Neural crest cell (in vitro differentiated cells): ENCODE results near the gene ARHGAP30. TPM values are rescaled to one million over a fixed set of nuclear protein-coding genes. Genes with fewer than 3 reads are reported as not detected.

Source experiments
- DNase-seq: peaks from one replicate; pipeline ENCODE4 v3.0.0; 2021; ENCODE audit warnings: low read depth, mixed read lengths, low spot score
- H3K27ac Mint-ChIP-seq: one replicate; pipeline ENCODE4 v1.8.0; 2021; ENCODE audit warnings: mild to moderate bottlenecking, mixed read lengths; ENCODE audit not compliant: unreplicated experiment
- H3K27me3 Mint-ChIP-seq: 2 replicates; pipeline ENCODE4 v1.8.0; 2021; ENCODE audit warnings: low read depth, mild to moderate bottlenecking, mixed read lengths
- H3K36me3 Mint-ChIP-seq: 2 replicates; pipeline ENCODE4 v1.8.0; 2021; ENCODE audit warnings: low read depth, mild to moderate bottlenecking, mixed read lengths
- H3K4me1 Mint-ChIP-seq: 2 replicates; pipeline ENCODE4 v1.8.0; 2021; ENCODE audit warnings: mixed read lengths
- H3K4me3 Mint-ChIP-seq: one replicate; pipeline ENCODE4 v1.8.0; 2021; ENCODE audit warnings: mild to moderate bottlenecking, mixed read lengths
- H3K9me3 Mint-ChIP-seq: 2 replicates; pipeline ENCODE4 v1.8.0; 2021; ENCODE audit warnings: mixed read lengths
- CTCF ChIP-seq: fragments of 200-600 bp; sonication (generic); conservative IDR thresholded peaks from 2 replicates; pipeline ENCODE4 v1.5.0; 2021; ENCODE audit warnings: antibody characterized with exemption, mild to moderate bottlenecking
- total RNA-seq: library from RNA; stranded (reverse); gene quantifications from 2 replicates; pipeline ENCODE4 v1.2.1, GENCODE V29; 2021

The ARHGAP30 gene
- total RNA-seq, 1 donor from 2014 or later = not detected

GRCh38 chr1:161113915-161114314 lies 44.2 kb upstream of the ARHGAP30 start:
- H3K27me3 Mint-ChIP-seq = no peaks in the 10 kb centered on the region
- no peak overlapping the region for H3K27ac Mint-ChIP-seq
- H3K9me3 Mint-ChIP-seq = no peaks in the 10 kb centered on the region
- TF ChIP-seq CTCF = no peak
- H3K4me3 Mint-ChIP-seq = peak overlapping the region; percentile 29
- DNase-seq = no peak
- no peaks in the 10 kb centered on the region for H3K36me3 Mint-ChIP-seq
- H3K4me1 Mint-ChIP-seq = peaks cover 26% of the 10 kb centered on the region

GRCh38 chr1:161111527-161111926 lies 41.8 kb upstream of the ARHGAP30 start:
- H3K27ac Mint-ChIP-seq = no peak overlapping the region
- no peaks in the 10 kb centered on the region for H3K9me3 Mint-ChIP-seq
- no peak for DNase-seq
- no peaks in the 10 kb centered on the region for H3K27me3 Mint-ChIP-seq
- no peak overlapping the region for H3K4me3 Mint-ChIP-seq
- H3K4me1 Mint-ChIP-seq = peaks cover 10% of the 10 kb centered on the region
- H3K36me3 Mint-ChIP-seq = no peaks in the 10 kb centered on the region
- TF ChIP-seq CTCF = no peak

- H3K4me3 Mint-ChIP-seq = no peak overlapping the region
- no peaks in the 10 kb centered on the region for H3K9me3 Mint-ChIP-seq
- no peak for DNase-seq
- no peak overlapping the region for H3K27ac Mint-ChIP-seq
- TF ChIP-seq CTCF = no peak
- no peaks in the 10 kb centered on the region for H3K27me3 Mint-ChIP-seq
- no peaks in the 10 kb centered on the region for H3K36me3 Mint-ChIP-seq
- peaks cover 6% of the 10 kb centered on the region for H3K4me1 Mint-ChIP-seq
Measured at GRCh38 chr1:161111117-161111516, 41.4 kb upstream of the ARHGAP30 start.

- Mint-ChIP-seq H3K9me3 (no peaks in the 10 kb centered on the region), H3K36me3 (peaks cover 3% of the 10 kb centered on the region), H3K27ac (peak overlapping the region; percentile 2), H3K4me1 (no peaks in the 10 kb centered on the region), H3K4me3 (no peak overlapping the region), H3K27me3 (no peaks in the 10 kb centered on the region)
- no peak for DNase-seq
- no peak for TF ChIP-seq CTCF
Measured at GRCh38 chr1:161106431-161106830, 36.7 kb upstream of the ARHGAP30 start.

GRCh38 chr1:161100556-161100955 lies 30.9 kb upstream of the ARHGAP30 start:
- no peak for TF ChIP-seq CTCF
- Mint-ChIP-seq H3K4me3 (no peak overlapping the region), H3K36me3 (peaks cover 5% of the 10 kb centered on the region), H3K27me3 (peaks cover 15% of the 10 kb centered on the region), H3K9me3 (no peaks in the 10 kb centered on the region), H3K4me1 (peaks cover 18% of the 10 kb centered on the region), H3K27ac (no peak overlapping the region)
- DNase-seq = no peak
